ENCODE data around the gene CRYBB1. TPM values are rescaled to one million over a fixed set of nuclear protein-coding genes. Genes with fewer than 3 reads are reported as not detected.

The CRYBB1 gene
- total and polyA plus RNA-seq, 2 of the 13 experiments (the other 11 are each of a cell fraction or from before 2014, with no cell fraction given): not detected

GRCh38 chr22:26648011-26648497 lies 30.2 kb upstream of the CRYBB1 start:
- H3K36me3 ChIP-seq (replicated peaks in 1 of 2; ENCODE audit: control insufficient read depth in 1 of 2, insufficient read depth in 2 of 2, low read length in 2 of 2): no peaks in the 10 kb centered on the region
- DNase-seq (ENCODE audit: low spot score) (no peak), FAIRE-seq (no peak), ATAC-seq (no peak)
- in situ Hi-C loops (cut with HindIII; ENCODE audit: extremely low pct_ligation_motif_present, low pct_unique_long_range_greater_than_20kb): no loop called here
- no peak overlapping the region for H3K4me3 ChIP-seq (replicated peaks in 1 of 3; ENCODE audit: insufficient read depth in 1 of 3, low read depth in 2 of 3, low read length in 3 of 3)
- no peak overlapping the region for H3K4me2 ChIP-seq (ENCODE audit: low read depth, low read length)
- no peaks in the 10 kb centered on the region for H3K79me2 ChIP-seq (ENCODE audit: insufficient read depth, low read length)
- H3K4me1 ChIP-seq (ENCODE audit: insufficient read depth, low read length): peaks cover 9% of the 10 kb centered on the region
- no peaks in the 10 kb centered on the region for H3K9me3 ChIP-seq (ENCODE audit: low read length)
- TF ChIP-seq TCF12 (IDR thresholded peaks at IDR 0.05) (no peak), TCF12 (CRISPR knock-in tag; IDR thresholded peaks at IDR 0.05) (no peak), THAP8 (CRISPR knock-in tag; IDR thresholded peaks at IDR 0.05; ENCODE audit: borderline replicate concordance) (no peak), ERF (CRISPR knock-in tag; IDR thresholded peaks at IDR 0.05) (no peak), ATF7 (IDR thresholded peaks at IDR 0.05) (no peak), ATF7 (CRISPR knock-in tag; IDR thresholded peaks at IDR 0.05) (no peak), ZNF607 (CRISPR knock-in tag; IDR thresholded peaks at IDR 0.05; ENCODE audit: borderline replicate concordance) (no peak), ZNF792 (CRISPR knock-in tag; IDR thresholded peaks at IDR 0.05) (no peak), HCFC1 (IDR thresholded peaks at IDR 0.05; ENCODE audit: low read depth, low read length) (no peak), ADNP (CRISPR knock-in tag; IDR thresholded peaks at IDR 0.05) (no peak), SUZ12 (IDR thresholded peaks at IDR 0.05; ENCODE audit: low read depth, low read length) (no peak), GMEB2 (CRISPR knock-in tag; IDR thresholded peaks at IDR 0.05; ENCODE audit: low read depth) (no peak), MXI1 (IDR thresholded peaks at IDR 0.05; ENCODE audit: borderline replicate concordance, low read depth, low read length) (no peak), SP1 (IDR thresholded peaks at IDR 0.05) (no peak), SP1 (CRISPR knock-in tag; IDR thresholded peaks at IDR 0.05) (no peak)
- ChIA-PET POLR2A (no interaction called here), CTCF (ENCODE audit: low intra/inter-chr PET ratio, low total read pairs) (no interaction called here)
- H3K27me3 ChIP-seq (ENCODE audit: control insufficient read depth in 1 of 2, insufficient read depth in 2 of 2, low read length in 2 of 2): peaks cover 17 to 89% of the 10 kb centered on the region in 2 experiments
- H4K20me1 ChIP-seq (ENCODE audit: insufficient read depth, low read length): no peaks in the 10 kb centered on the region; the same call in 1 of the 2 replicates
- H3K27ac ChIP-seq (ENCODE audit: extremely low read length, insufficient read depth, low read length): no peak overlapping the region
- intact Hi-C loops (cut with micrococcal nuclease; ENCODE audit: unreplicated experiment): no loop called here
- WGBS (ENCODE audit: low lambda C conversion rate): 2% methylated on average over 11 of the region's 17 CpGs
- BruUV-seq (replicated peaks): no TSS peak
- no peak overlapping the region for H3K9ac ChIP-seq (ENCODE audit: insufficient read depth, low read depth, low read length)
- H2AFZ ChIP-seq (ENCODE audit: low read length): no peak overlapping the region
